BLaER1 (cell line): ENCODE data around the gene CLIC1.

Source experiments
- H3K27ac ChIP-seq: shearing (Covaris generic); formaldehyde crosslinking; 2 replicates; pipeline ENCODE4 v1.8.1; 2022
- H3K27me3 ChIP-seq: shearing (Covaris generic); formaldehyde crosslinking; 2 replicates; pipeline ENCODE4 v1.8.1; 2022
- H3K36me3 ChIP-seq: shearing (Covaris generic); formaldehyde crosslinking; 2 replicates; pipeline ENCODE4 v1.8.1; 2022
- H3K4me1 ChIP-seq: shearing (Covaris generic); formaldehyde crosslinking; 2 replicates; pipeline ENCODE4 v1.8.1; 2022
- H3K4me2 ChIP-seq: shearing (Covaris generic); formaldehyde crosslinking; 2 replicates; pipeline ENCODE4 v1.8.1; 2022
- H3K4me3 ChIP-seq: shearing (Covaris generic); formaldehyde crosslinking; 2 replicates; pipeline ENCODE4 v1.8.1; 2022
- H3K9ac ChIP-seq: shearing (Covaris generic); formaldehyde crosslinking; 2 replicates; pipeline ENCODE4 v1.8.1; 2022
- H3K9me3 ChIP-seq: shearing (Covaris generic); formaldehyde crosslinking; 2 replicates; pipeline ENCODE4 v1.8.1; 2022
- H4K20me1 ChIP-seq: shearing (Covaris generic); formaldehyde crosslinking; 2 replicates; pipeline ENCODE4 v1.8.1; 2022
- Cebpa-rat ChIP-seq: shearing (Covaris generic); IDR thresholded peaks from 2 replicates; pipeline ENCODE4 v1.8.1; 2022

The CLIC1 gene

DNA sequence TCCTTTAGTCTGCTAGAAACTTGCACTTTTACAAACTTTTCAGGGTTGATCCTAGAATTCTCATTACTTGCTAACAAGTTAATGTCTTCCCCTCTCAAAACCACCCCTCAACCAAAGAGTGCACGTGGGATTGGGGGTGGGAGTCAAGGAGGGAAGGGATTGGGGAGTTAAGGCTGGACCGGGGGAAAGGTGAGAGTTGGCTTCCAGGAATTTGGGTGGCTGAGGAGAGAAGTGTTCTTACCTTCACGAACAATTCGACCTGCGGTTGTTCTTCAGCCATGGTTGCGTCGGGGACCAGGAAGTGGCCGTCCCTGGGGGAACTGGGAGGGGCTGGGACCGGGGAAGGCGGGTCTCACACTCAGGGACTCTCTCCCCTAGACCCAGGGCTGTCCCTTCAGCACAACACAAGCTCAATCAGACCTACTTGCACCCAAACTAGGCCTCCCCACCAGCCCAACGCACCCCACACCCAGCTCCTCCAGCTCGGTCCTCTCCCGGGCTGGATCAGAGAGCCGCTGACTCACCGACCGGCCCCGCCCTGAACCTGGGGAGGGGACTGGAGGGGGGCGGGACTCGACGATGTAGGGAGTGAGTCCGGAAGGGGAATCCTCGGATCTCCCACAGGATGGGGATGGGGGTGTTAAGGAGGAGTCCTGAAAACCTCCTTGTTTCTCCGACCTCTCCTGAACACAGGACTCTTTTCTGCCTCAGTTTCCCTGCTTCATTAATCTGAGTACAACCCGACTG lies at the start of gene CLIC1:
Gene CLIC1, minus strand, starts transcription at position 510 of the 747 bp plus-strand sequence. Its CDS starts 230 bp downstream, at position 280.
- TF ChIP-seq Cebpa-rat: no peak
- Histone ChIP-seq H3K9me3 (no peaks in the 10 kb centered on the region), H3K4me3 (peak within 1 kb of the TSS; percentile 89), H3K4me2 (peak within 1 kb of the TSS; percentile 98), H3K4me1 (peaks cover 68% of the 10 kb centered on the region), H3K27ac (peak within 1 kb of the TSS; percentile 99), H4K20me1 (peaks cover 33% of the 10 kb centered on the region), H3K36me3 (peaks cover 34% of the 10 kb centered on the region), H3K9ac (peak within 1 kb of the TSS; percentile 97), H3K27me3 (no peaks in the 10 kb centered on the region)

DNA sequence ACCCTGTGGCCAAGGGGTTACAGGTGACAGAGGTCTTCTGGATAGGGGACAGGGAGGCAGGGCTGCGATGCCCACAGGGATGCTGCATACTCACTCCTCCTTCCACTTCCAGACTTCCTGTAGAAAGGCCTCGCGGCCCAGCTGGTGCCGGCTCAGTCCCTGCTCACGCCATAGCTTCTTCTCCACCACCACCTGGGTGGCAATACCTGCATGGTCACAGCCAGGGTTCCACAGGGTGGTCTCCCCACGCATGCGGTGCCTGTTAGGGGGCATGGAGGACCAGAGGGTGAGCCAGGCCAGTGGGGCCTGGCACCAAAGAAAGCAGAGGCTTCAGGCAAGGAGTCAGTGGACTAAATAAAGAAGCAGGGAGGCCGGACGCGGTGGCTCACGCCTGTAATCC lies 49.1 kb upstream of the CLIC1 start:
- no peak overlapping the region for H3K4me3 ChIP-seq
- peaks cover 18% of the 10 kb centered on the region for H3K4me1 ChIP-seq
- H3K9ac ChIP-seq: no peak overlapping the region
- peaks cover 12% of the 10 kb centered on the region; the same call in 1 of the 2 replicates for H4K20me1 ChIP-seq
- H3K27me3 ChIP-seq: no peaks in the 10 kb centered on the region
- peaks cover 97% of the 10 kb centered on the region for H3K36me3 ChIP-seq
- no peak overlapping the region for H3K4me2 ChIP-seq
- TF ChIP-seq Cebpa-rat: no peak
- H3K9me3 ChIP-seq: no peaks in the 10 kb centered on the region
- H3K27ac ChIP-seq: no peak overlapping the region

DNA sequence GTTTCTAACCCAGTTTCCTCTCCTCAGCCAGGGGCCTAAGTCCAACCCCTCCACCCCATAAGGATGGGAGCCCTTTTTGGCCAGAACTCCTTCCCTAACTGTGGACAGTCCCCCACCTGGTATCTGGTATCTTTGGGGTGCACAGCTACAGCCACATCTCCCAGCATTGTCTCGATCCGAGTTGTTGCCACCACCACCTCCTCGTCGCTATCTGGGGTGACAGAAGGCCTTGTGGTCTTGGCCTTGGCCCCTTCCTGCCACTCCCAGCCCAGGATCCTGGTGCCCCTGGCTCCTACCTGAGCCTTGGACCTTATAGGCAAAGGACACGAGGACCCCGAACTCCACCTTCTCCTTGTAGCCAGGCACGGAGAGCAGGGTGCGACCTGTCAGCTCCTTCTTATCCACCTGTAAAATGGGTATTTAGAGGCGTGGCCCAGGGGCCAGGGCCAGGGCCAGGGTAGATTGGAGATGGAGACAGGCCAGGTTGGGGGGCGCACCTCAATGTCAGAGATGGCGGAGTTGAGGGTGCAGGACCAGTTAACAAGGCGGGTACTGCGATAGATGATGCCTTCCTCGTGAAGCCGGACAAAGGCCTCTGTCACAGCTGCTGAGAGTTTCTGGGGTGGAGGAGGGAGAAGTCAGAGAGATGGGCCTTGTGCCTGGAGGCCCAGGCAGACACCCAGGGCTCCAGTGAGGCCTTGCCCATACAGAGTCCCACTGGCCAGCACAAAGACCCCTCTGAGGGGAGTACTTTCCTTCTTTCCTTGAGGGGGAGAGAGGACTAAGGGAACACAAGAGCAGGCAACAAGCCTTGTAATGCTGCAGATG lies 48.0 kb upstream of the CLIC1 start:
- Histone ChIP-seq H3K27me3 (no peaks in the 10 kb centered on the region), H3K36me3 (peaks cover 97% of the 10 kb centered on the region), H3K4me2 (no peak overlapping the region), H3K9me3 (no peaks in the 10 kb centered on the region), H4K20me1 (peaks cover 12% of the 10 kb centered on the region; the same call in 1 of the 2 replicates), H3K9ac (no peak overlapping the region), H3K4me3 (no peak overlapping the region), H3K4me1 (peaks cover 10% of the 10 kb centered on the region), H3K27ac (no peak overlapping the region)
- no peak for TF ChIP-seq Cebpa-rat

- Histone ChIP-seq H3K27ac (no peak overlapping the region), H3K27me3 (no peaks in the 10 kb centered on the region), H4K20me1 (peaks cover 12% of the 10 kb centered on the region; the same call in 1 of the 2 replicates), H3K9ac (no peak overlapping the region), H3K4me3 (no peak overlapping the region), H3K4me2 (no peak overlapping the region), H3K4me1 (peaks cover 11% of the 10 kb centered on the region), H3K9me3 (no peaks in the 10 kb centered on the region), H3K36me3 (peaks cover 98% of the 10 kb centered on the region)
- TF ChIP-seq Cebpa-rat: no peak
These were observed 46.0 kb upstream of the CLIC1 start for GRCh38 chr6:31782126-31782855.

GRCh38 chr6:31781244-31782125 lies 45.2 kb upstream of the CLIC1 start:
- peaks cover 19% of the 10 kb centered on the region for H3K4me1 ChIP-seq
- peaks cover 91% of the 10 kb centered on the region for H3K36me3 ChIP-seq
- no peak for TF ChIP-seq Cebpa-rat
- no peaks in the 10 kb centered on the region for H3K9me3 ChIP-seq
- no peak overlapping the region for H3K4me2 ChIP-seq
- no peak overlapping the region for H3K27ac ChIP-seq
- H3K4me3 ChIP-seq: no peak overlapping the region
- no peaks in the 10 kb centered on the region for H3K27me3 ChIP-seq
- peaks cover 12% of the 10 kb centered on the region; the same call in 1 of the 2 replicates for H4K20me1 ChIP-seq
- no peak overlapping the region for H3K9ac ChIP-seq

DNA sequence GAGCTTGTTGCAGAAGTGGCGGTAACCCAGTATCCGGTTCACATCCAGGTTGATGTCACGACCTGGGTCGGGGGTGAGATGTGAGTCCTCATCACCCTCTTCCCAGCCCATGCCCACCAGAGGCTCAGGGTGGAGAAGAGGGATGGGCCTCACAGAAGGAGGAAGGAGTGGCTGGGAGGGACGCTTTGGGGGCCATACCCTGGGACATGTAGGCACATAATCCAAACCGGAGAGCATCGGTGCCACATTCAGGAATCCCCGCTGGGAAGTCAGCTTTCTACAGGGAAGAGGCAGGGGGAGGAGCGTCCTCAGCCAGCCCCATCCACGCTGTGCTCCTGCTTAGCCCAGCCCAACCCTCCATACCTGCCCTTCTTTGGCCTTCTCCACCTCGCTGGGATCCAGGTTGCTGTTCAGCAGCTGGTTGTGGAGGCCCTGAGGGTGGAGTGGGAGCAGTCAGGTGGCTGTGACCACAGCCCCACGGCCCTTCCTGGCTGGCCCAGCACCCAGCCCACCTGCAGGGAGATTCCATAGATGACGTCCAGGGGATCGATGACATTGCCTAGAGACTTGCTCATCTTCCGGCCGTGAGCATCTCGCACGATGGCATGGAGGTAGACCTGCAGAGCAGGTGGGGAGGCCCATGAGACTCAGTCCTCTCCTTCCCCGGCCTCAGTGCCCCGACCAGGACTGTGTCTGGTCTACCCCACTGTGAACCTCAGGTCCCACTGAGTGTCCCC lies 44.3 kb upstream of the CLIC1 start:
- H3K9me3 ChIP-seq: no peaks in the 10 kb centered on the region
- H3K27ac ChIP-seq: no peak overlapping the region
- no peak overlapping the region for H3K4me2 ChIP-seq
- H4K20me1 ChIP-seq: peaks cover 12% of the 10 kb centered on the region; the same call in 1 of the 2 replicates
- TF ChIP-seq Cebpa-rat: no peak
- peaks cover 26% of the 10 kb centered on the region for H3K4me1 ChIP-seq
- H3K9ac ChIP-seq: no peak overlapping the region
- H3K27me3 ChIP-seq: no peaks in the 10 kb centered on the region
- peaks cover 83% of the 10 kb centered on the region for H3K36me3 ChIP-seq
- no peak overlapping the region for H3K4me3 ChIP-seq

GRCh38 chr6:31779908-31780307 lies 43.6 kb upstream of the CLIC1 start:
- no peak overlapping the region for H3K4me3 ChIP-seq
- H3K9me3 ChIP-seq: no peaks in the 10 kb centered on the region
- H3K4me2 ChIP-seq: no peak overlapping the region
- peaks cover 12% of the 10 kb centered on the region; the same call in 1 of the 2 replicates for H4K20me1 ChIP-seq
- no peak overlapping the region for H3K27ac ChIP-seq
- TF ChIP-seq Cebpa-rat: no peak
- H3K36me3 ChIP-seq: peaks cover 75% of the 10 kb centered on the region
- no peak overlapping the region for H3K9ac ChIP-seq
- peaks cover 33% of the 10 kb centered on the region for H3K4me1 ChIP-seq
- no peaks in the 10 kb centered on the region for H3K27me3 ChIP-seq
